HG02588 (cell line): ENCODE data around the gene P2RY14.
"Not testable (repeated sequence)": the region's sequence is repeated elsewhere in the genome, so short reads cannot be mapped to it uniquely, and the experiment has no call there.

Source experiments
- ATAC-seq: cut with Tn5 transposase; IDR thresholded peaks from one replicate; pipeline ENCODE4 v1.9.1; 2021; ENCODE audit warnings: mild to moderate bottlenecking, moderate library complexity; ENCODE audit not compliant: unreplicated experiment

Gene P2RY14

GRCh38 chr3:151264605-151265004 lies 13.7 kb downstream of the P2RY14 start:
- ATAC-seq: no peak

GRCh38 chr3:151262871-151263525 lies 15.3 kb downstream of the P2RY14 start:
- no peak for ATAC-seq

DNA sequence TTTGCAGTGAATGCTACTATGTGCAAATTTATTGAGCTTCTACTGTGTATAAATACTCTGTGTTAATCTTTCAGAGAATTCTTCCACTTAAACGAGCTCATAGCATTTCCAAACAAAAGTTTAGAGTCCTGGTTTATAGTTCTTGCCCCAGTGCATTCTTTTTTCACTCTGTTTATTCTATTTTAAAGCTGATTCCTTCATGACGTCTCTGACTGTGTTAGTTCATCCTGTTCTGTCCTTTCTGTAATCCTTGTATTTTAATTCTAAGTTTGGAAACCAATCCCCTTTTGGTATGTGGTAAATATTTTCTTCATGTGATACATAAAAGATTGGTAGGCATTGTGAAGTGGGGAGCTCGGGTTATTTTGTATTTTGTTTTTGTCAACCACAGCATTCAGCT lies 18.7 kb downstream of the P2RY14 start:
- no peak for ATAC-seq

DNA sequence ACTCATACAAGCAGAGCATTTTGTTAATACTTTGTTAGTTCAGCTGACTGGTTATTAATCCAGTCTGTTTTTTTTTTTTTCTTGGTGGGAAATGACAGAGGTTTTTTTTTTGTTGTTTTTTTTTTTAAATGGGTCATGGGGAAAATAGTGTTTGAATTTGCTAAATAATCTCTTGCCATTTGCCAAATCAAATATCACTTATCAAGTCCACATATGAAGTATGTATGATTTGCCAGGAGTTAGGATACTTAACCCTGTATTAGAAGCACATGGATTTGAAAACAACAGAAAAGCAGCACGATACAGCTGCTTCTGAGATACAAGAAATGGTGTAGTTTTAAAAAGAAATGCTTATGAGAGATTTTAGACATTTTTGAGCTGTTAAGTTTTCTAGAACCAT lies 21.6 kb downstream of the P2RY14 start:
- no peak for ATAC-seq

DNA sequence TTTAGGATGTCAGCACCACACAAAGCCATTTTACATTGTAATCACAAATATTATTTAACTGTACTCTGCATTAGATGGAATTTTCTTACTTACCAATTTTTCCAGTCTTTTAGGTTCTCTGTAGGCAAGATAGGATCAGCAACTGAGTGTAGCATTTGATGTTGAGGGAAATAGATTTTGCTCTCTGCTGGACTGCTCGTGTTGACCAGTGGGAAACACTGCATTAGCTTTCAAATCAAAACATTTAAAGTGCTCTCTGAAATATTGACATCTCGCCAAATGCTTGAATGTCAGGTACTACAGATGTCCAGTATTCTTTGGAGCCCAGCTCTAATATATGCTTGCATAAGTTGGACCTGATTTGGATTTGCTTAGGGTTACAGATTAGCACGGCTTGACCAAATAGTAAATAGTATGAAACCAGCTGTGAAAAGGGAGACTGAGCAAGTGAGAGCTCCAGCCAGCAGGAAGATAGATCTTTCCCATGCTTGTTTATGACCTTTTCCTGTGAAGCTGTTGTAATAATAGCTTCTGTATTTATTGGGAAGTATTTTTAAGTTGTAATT lies 29.5 kb downstream of the P2RY14 start:
- ATAC-seq: no peak

- ATAC-seq: not testable (repeated sequence)
Observed at GRCh38 chr3:151242006-151242405, 36.3 kb downstream of the P2RY14 start.

- no peak for ATAC-seq
Observed at GRCh38 chr3:151236736-151237135, 41.6 kb downstream of the P2RY14 start.

DNA sequence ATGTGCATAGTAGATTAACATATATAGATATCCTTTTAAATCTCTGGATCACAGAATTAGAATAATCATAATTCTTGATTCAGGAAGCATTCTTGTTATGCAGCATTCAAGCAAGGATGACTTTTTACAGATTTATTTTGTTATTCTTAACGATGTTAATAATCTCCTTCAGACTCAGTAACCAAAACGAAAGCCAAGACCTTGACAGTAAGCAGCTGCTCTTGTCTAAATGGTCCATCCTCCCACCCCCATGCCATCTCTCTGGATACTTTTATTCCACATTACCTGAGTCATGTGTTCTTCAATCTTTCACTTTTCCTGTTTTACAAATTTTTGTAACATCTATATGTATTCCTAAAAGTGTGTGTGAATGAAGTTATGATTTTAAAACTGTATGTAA lies 42.0 kb downstream of the P2RY14 start:
- no peak for ATAC-seq

DNA sequence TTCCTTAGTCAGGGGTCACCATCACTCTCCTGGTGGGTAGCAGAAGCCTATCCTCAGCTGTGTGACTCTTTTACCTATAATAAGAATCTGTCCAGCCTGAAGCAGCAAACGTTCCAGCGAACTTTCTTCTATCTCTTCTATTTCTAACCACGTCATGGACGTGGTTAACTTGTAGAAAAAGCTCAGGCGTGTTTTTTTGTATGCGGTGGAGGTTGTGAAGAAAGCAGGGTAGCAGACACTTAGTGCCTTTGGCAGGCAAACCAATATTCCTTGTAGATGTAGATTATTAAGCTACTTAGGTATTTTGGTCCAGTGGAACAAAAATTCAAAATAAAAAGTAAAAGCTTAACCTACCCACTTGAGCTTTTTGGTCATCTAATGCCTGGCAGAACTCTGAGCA lies 43.5 kb downstream of the P2RY14 start:
- no peak for ATAC-seq

DNA sequence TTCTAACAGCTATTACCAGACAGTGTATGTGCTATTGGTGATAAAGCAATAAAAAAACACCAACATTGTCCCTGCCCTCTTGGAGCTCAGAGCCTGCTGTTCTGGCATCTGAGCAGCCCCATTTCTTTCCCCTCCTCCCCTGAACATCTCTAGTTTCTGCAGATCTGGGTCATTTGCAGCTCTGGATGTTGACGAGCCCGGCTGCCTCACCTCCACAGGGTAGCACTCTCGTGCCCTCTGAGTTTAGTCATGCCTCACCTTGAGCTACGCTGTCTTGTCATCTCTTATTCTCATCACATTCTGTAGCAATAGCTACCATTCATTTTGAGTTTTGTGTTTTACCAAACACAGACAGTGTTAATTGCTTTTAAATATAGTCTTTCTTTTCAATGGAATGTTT lies 45.4 kb downstream of the P2RY14 start:
- ATAC-seq: no peak

GRCh38 chr3:151232403-151232802 lies 45.9 kb downstream of the P2RY14 start:
- not testable (repeated sequence) for ATAC-seq

DNA sequence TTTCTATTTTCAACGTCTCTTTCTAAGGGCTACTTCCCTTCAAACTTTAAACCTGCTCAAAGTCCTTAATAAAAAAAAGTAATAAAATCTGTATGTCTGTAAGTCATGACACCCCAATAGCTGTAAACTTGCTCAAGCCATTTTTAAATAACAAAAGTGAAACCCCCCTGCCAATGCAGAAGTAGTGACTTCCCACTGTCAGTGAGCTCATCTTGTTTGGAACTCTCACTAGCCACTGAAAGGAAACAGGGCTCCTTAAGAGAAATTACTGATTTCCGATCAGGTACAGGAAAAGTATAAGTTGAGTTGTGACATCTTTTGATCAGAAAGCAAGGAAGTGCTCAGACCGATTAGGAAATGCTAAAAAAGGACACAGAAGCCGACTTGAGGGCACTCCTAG lies 47.7 kb downstream of the P2RY14 start:
- peak; percentile 47 for ATAC-seq

GRCh38 chr3:151228666-151229040 lies 49.7 kb downstream of the P2RY14 start:
- ATAC-seq: no peak

GRCh38 chr3:151227807-151228665 lies 50.3 kb downstream of the P2RY14 start:
- peak; percentile 89 for ATAC-seq

DNA sequence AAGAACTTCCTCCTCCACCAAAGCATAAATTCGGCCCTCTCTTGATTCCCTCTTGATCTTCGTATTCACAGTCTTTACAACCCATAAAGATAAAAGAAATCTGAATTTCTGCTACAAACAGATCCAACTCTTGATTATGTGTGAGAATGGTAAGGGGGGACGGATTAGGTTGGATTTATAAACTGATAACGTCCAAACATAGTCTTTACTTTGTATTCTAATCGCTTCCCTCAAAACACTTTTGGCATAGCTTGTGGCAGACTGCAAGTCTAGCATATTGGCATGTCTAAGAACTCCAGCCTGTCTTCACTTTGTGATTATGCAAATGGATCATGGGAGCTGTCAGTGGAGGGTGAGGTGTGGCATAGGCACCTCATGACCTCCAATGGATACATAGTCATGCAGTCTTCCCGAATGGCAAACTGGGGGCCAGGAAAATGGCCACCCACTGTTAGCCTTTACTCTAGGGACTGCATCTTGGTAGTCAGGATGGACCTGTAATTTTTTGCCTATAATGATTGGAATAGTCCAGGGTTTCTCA lies 51.0 kb downstream of the P2RY14 start:
- peak; percentile 34 for ATAC-seq

GRCh38 chr3:151226825-151227224 lies 51.5 kb downstream of the P2RY14 start:
- no peak for ATAC-seq

DNA sequence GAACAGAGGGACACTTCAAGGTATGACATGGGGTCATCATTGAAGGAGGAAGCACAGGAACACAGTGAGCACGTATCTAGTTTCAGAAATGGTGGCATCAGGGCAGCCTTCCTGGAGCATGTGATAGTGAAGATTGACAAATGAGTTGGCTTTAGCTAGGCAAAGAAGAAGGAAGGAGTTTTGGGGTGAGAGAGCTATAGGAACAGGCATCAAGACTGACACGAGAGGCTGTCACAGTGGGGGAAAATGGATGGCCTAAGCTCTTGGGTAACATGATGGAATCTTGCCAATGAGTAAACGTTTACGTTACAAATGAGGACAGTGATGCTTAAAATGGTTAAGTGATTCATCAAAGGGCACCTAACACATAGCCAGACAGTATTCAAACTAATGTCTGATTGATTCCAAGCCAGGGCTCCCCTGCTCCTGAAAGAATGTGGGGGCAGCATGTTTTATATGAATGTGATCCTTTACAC lies 52.2 kb downstream of the P2RY14 start:
- no peak for ATAC-seq

DNA sequence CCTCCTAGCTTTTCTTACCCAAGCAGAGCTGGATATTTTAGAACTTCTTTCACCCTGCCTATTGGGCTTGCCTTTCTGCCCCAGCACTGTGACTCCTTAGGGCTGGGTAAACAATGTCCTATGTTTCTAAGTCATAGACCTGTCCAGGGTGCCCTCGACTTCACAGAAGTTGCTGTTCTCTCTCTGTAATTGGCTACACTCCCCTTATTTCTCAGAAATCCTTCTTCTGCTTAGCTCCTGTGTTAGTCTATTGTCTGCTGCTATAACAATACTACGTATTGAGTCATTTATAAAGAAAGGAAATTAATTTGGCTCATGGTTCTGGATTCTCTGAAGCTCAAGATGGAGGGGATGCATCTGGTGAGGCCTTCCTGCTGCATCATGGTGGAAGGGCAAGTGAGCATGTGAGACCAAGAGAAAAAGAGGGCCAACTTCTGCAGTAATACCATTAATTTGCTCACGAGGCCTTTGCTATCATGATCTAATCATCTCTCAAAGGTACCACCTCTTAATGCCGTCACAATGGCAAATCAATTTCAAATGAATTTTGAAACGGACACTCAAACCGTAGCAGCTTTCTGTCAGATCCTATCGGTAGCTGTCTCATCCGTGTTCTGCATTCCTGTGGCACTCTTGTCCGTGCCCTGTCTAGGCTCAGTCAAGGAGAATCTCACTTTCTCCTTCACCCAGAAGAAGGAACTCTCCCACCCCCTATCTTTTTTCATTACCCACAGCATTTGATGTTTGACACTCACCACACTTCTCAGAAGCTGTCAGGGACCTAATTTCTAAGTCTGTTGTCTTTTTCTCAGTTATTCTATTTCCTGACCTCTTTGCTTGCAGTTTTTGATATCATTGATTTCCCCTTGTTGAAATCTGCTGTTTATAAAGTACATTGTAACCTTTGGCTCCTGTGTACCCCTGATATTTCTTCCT lies 53.0 kb downstream of the P2RY14 start:
- no peak for ATAC-seq

DNA sequence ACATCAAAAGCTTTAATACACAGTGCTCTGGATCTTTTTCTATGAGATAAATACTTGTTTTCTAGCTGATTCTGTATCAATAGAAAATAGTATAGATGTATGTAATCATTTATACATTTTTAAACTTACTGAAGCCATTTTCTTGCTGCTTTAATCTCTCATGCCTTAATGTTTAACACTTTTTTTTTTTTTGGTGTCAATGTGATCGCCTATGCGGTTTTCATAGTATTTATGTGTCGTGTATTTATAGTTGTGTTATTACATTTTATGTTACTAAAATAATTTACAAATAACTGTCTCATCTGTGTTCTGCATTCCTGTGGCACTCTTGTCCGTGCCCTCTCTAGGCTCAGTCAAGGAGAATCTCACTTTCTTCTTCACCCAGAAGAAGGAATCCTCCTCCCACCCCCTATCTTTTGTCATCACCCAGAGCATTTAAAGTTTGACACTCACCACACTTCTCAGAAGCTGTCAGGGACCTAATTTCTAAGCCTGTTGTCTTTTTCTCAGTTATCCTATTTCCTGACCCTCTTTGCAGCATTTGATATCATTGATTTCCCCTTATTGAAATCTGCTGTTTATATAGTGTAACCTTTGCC lies 54.0 kb downstream of the P2RY14 start:
- no peak for ATAC-seq

DNA sequence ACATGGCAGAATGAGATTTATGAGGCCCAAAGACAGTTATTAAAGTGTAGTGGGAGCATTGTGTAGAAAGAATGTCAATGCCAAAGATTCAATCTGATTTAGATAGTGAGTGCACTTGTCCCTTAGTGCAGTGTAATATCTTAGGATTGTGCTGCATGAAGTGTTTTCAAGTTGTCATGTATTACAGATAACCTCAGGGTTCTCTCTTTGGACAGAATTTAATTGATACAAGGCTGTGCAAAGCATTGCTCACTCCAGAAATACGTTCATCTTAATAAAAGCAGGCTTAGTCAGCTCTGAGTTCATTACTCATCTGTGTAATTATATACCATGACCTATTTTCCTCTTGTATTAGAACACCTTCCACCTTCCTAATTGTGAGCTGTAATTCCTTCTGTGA lies 59.3 kb downstream of the P2RY14 start:
- no peak for ATAC-seq
